ACC112 (cell line): Measurements from ENCODE around the gene VBP1.
A peak's percentile ranks its signal among the peaks of the same experiment; 100 is the strongest.

Experiments used
- H2AFZ ChIP-seq: fragments of 200-600 bp; sonication (generic); one replicate; pipeline ENCODE4 v1.6.0; 2017; ENCODE audit warnings: antibody characterized with exemption, low read length; ENCODE audit not compliant: unreplicated experiment
- H3K27ac ChIP-seq: fragments of 200-600 bp; sonication (generic); 2 replicates; pipeline ENCODE4 v1.5.1; 2014; ENCODE audit warnings: low read depth, mild to moderate bottlenecking, antibody characterized with exemption, low read length, moderate library complexity
- H3K27me3 ChIP-seq: fragments of 200-600 bp; sonication (generic); 2 replicates; pipeline ENCODE4 v1.6.1; 2014; ENCODE audit warnings: mild to moderate bottlenecking, antibody characterized with exemption, low read length, moderate library complexity, mixed read lengths; ENCODE audit not compliant: insufficient read depth
- H3K36me3 ChIP-seq: fragments of 200-600 bp; sonication (generic); 2 replicates; pipeline ENCODE4 v1.6.1; 2016; ENCODE audit warnings: mild to moderate bottlenecking, antibody characterized with exemption, low read length, moderate library complexity, mixed read lengths; ENCODE audit not compliant: insufficient read depth
- H3K4me1 ChIP-seq: fragments of 200-600 bp; sonication (generic); one replicate; pipeline ENCODE4 v1.6.1; 2016; ENCODE audit warnings: low read length, mixed read lengths; ENCODE audit not compliant: insufficient read depth, unreplicated experiment, control insufficient read depth
- H3K4me3 ChIP-seq: fragments of 200-600 bp; sonication (generic); 2 replicates; pipeline ENCODE4 v1.5.1; 2014; ENCODE audit warnings: mild to moderate bottlenecking, low read depth, low read length
- H3K79me2 ChIP-seq: fragments of 200-600 bp; sonication (generic); one replicate; pipeline ENCODE4 v1.6.0; 2016; ENCODE audit warnings: low read length; ENCODE audit not compliant: control insufficient read depth, unreplicated experiment, insufficient read depth

The VBP1 gene

GRCh38 chrX:155216179-155216939, at the start of gene VBP1:
TSS of gene VBP1 (plus strand) at chrX:155216460. CDS start at chrX:155216483, 23 bp downstream.
- H2AFZ ChIP-seq: peak within 1 kb of the TSS; percentile 80

GRCh38 chrX:155169881-155170280, 46.4 kb upstream of the VBP1 start:
- Histone ChIP-seq H2AFZ (no peak overlapping the region), H3K79me2 (no peaks in the 10 kb centered on the region), H3K27me3 (no peaks in the 10 kb centered on the region)

More at GRCh38 chrX:155216179-155216939, at the start of gene VBP1:
- no peaks in the 10 kb centered on the region; the same call in 1 of the 2 replicates for H3K36me3 ChIP-seq
- H3K4me1 ChIP-seq: peaks cover 18% of the 10 kb centered on the region
- peak within 1 kb of the TSS; percentile 70 for H3K27ac ChIP-seq
- H3K4me3 ChIP-seq: peak within 1 kb of the TSS; percentile 98
- H3K79me2 ChIP-seq: peaks cover 30% of the 10 kb centered on the region
- H3K27me3 ChIP-seq: no peaks in the 10 kb centered on the region

GRCh38 chrX:155179346-155179997, 36.8 kb upstream of the VBP1 start:
- Histone ChIP-seq H3K79me2 (no peaks in the 10 kb centered on the region), H2AFZ (no peak overlapping the region), H3K4me3 (no peak overlapping the region), H3K4me1 (no peaks in the 10 kb centered on the region), H3K27me3 (no peaks in the 10 kb centered on the region), H3K36me3 (no peaks in the 10 kb centered on the region), H3K27ac (no peak overlapping the region)

More at GRCh38 chrX:155169881-155170280, 46.4 kb upstream of the VBP1 start:
- Histone ChIP-seq H3K4me1 (no peaks in the 10 kb centered on the region), H3K4me3 (no peak overlapping the region), H3K27ac (no peak overlapping the region), H3K36me3 (no peaks in the 10 kb centered on the region)

GRCh38 chrX:155188786-155189185, 27.5 kb upstream of the VBP1 start:
- no peak overlapping the region for H3K4me3 ChIP-seq
- no peak overlapping the region for H2AFZ ChIP-seq
- no peak overlapping the region for H3K27ac ChIP-seq
- H3K4me1 ChIP-seq: no peaks in the 10 kb centered on the region
- no peaks in the 10 kb centered on the region for H3K36me3 ChIP-seq
- H3K27me3 ChIP-seq: peaks cover 9% of the 10 kb centered on the region
- no peaks in the 10 kb centered on the region for H3K79me2 ChIP-seq

GRCh38 chrX:155211208-155211607, 5.1 kb upstream of the VBP1 start:
- Histone ChIP-seq H3K27me3 (no peaks in the 10 kb centered on the region), H2AFZ (no peak overlapping the region)

GRCh38 chrX:155213731-155214130, 2.5 kb upstream of the VBP1 start:
- no peak overlapping the region for H3K4me3 ChIP-seq
- no peaks in the 10 kb centered on the region for H3K36me3 ChIP-seq
- peaks cover 15% of the 10 kb centered on the region for H3K79me2 ChIP-seq
- H3K27me3 ChIP-seq: no peaks in the 10 kb centered on the region
- H2AFZ ChIP-seq: no peak overlapping the region
- no peak overlapping the region for H3K27ac ChIP-seq
- peaks cover 17% of the 10 kb centered on the region for H3K4me1 ChIP-seq

More at GRCh38 chrX:155211208-155211607, 5.1 kb upstream of the VBP1 start:
- Histone ChIP-seq H3K4me1 (peaks cover 4% of the 10 kb centered on the region), H3K27ac (no peak overlapping the region), H3K79me2 (no peaks in the 10 kb centered on the region), H3K4me3 (no peak overlapping the region), H3K36me3 (no peaks in the 10 kb centered on the region)

- peaks cover 18% of the 10 kb centered on the region for H3K4me1 ChIP-seq
- H3K27ac ChIP-seq: no peak overlapping the region
- peak overlapping the region; percentile 98 for H3K4me3 ChIP-seq
- peak overlapping the region; percentile 47 for H2AFZ ChIP-seq
- peaks cover 30% of the 10 kb centered on the region for H3K79me2 ChIP-seq
- H3K36me3 ChIP-seq: no peaks in the 10 kb centered on the region; the same call in 1 of the 2 replicates
- no peaks in the 10 kb centered on the region for H3K27me3 ChIP-seq
These were observed 649 bp upstream of the VBP1 start for GRCh38 chrX:155215443-155216178.

- Histone ChIP-seq H3K36me3 (peaks cover 5% of the 10 kb centered on the region; the same call in 1 of the 2 replicates), H3K4me3 (peak overlapping the region; percentile 98), H3K27me3 (no peaks in the 10 kb centered on the region), H3K79me2 (peaks cover 30% of the 10 kb centered on the region), H3K27ac (peak overlapping the region; percentile 70), H3K4me1 (peaks cover 18% of the 10 kb centered on the region), H2AFZ (no peak overlapping the region)
These were observed 730 bp downstream of the VBP1 start for GRCh38 chrX:155216940-155217440.

- H3K79me2 ChIP-seq: peaks cover 30% of the 10 kb centered on the region
- no peak overlapping the region for H3K27ac ChIP-seq
- peaks cover 18% of the 10 kb centered on the region for H3K4me1 ChIP-seq
- no peak overlapping the region for H2AFZ ChIP-seq
- no peak overlapping the region for H3K4me3 ChIP-seq
- peaks cover 5% of the 10 kb centered on the region; the same call in 1 of the 2 replicates for H3K36me3 ChIP-seq
- no peaks in the 10 kb centered on the region for H3K27me3 ChIP-seq
These were observed 2.5 kb downstream of the VBP1 start for GRCh38 chrX:155218777-155219176.

GRCh38 chrX:155221351-155221750, 5.1 kb downstream of the VBP1 start:
- Histone ChIP-seq H3K4me3 (no peak overlapping the region), H3K36me3 (peaks cover 5% of the 10 kb centered on the region; the same call in 1 of the 2 replicates), H2AFZ (no peak overlapping the region), H3K27ac (no peak overlapping the region), H3K79me2 (peaks cover 30% of the 10 kb centered on the region), H3K4me1 (peaks cover 13% of the 10 kb centered on the region), H3K27me3 (no peaks in the 10 kb centered on the region)
